Stomach (tissue), 4 donors: Measurements from ENCODE around the gene FAM43A.

ENCODE experiments used
- CTCF ChIP-seq, 7 experiments: fragments of 450-650 bp in 4 of 7; fragments of 200-600 bp in 3 of 7; sonication (generic) in 3 of 7; IDR thresholded peaks; one replicate each; pipeline ENCODE4 v1.5.1; 2016 to 2019; ENCODE audit warnings: antibody characterized with exemption in 7 of 7, control low read depth in 2 of 7, mild to moderate bottlenecking in 1 of 7
- EP300 ChIP-seq: sonication (generic); formaldehyde crosslinking; IDR thresholded peaks from one replicate; pipeline ENCODE4 v1.6.1; 2017; ENCODE audit warnings: antibody characterized with exemption
- POLR2A ChIP-seq, 4 donors: fragments of 450-650 bp; IDR thresholded peaks; one replicate each; pipeline ENCODE4 v1.6.1; 2016; ENCODE audit warnings: antibody characterized with exemption in 4 of 4, control low read depth in 2 of 4, mild to moderate bottlenecking in 1 of 4, moderate library complexity in 1 of 4
- POLR2AphosphoS5 ChIP-seq, 3 donors: sonication (generic); formaldehyde crosslinking; IDR thresholded peaks; one replicate each; pipeline ENCODE4 v1.6.1; 2016; ENCODE audit warnings: antibody characterized with exemption in 3 of 3

GRCh38 chr3:194657439-194657838 lies 28.2 kb upstream of the FAM43A start:
- no peak for TF ChIP-seq CTCF (IDR thresholded peaks at IDR 0.05)
- TF ChIP-seq POLR2A (IDR thresholded peaks at IDR 0.05): no peak
- no peak for TF ChIP-seq POLR2AphosphoS5 (IDR thresholded peaks at IDR 0.05)
- no peak for TF ChIP-seq EP300
